WERI-Rb-1 (cell line): ENCODE measurements around the gene EIF1AD.
"Not testable (repeated sequence)": the region's sequence is repeated elsewhere in the genome, so short reads cannot be mapped to it uniquely, and the experiment has no call there.

Experiments used
- DNase-seq: peaks from one replicate; pipeline ENCODE4 v3.0.0-alpha.2; 2020
- H3K27ac ChIP-seq: fragments of 250-450 bp; sonication (Bioruptor Pico); 2 replicates; pipeline ENCODE4 v1.5.1; 2020; ENCODE audit warnings: mild to moderate bottlenecking, moderate library complexity
- H3K27me3 ChIP-seq: fragments of 250-450 bp; sonication (Bioruptor Pico); 2 replicates; pipeline ENCODE4 v1.5.1; 2021; ENCODE audit warnings: mild to moderate bottlenecking, low read depth, moderate library complexity; ENCODE audit not compliant: insufficient read depth, severe bottlenecking
- H3K36me3 ChIP-seq: fragments of 250-450 bp; sonication (Bioruptor Pico); 2 replicates; pipeline ENCODE4 v1.5.1; 2020; ENCODE audit warnings: mild to moderate bottlenecking, moderate library complexity
- H3K4me3 ChIP-seq: 2 replicates; pipeline ENCODE4 v1.5.1; 2011; ENCODE audit warnings: low read depth, mild to moderate bottlenecking, control low read depth, low read length
- H3K9me3 ChIP-seq: fragments of 250-450 bp; sonication (Bioruptor Pico); 2 replicates; pipeline ENCODE4 v1.5.1; 2021; ENCODE audit warnings: mild to moderate bottlenecking, moderate library complexity; ENCODE audit not compliant: severe bottlenecking
- CTCF ChIP-seq: IDR thresholded peaks from 2 replicates; pipeline ENCODE4 v1.5.1; 2011; ENCODE audit warnings: low read depth, mild to moderate bottlenecking, control low read depth, inconsistent platforms, low read length

The EIF1AD gene

GRCh38 chr11:66026017-66026529 lies 24.1 kb upstream of the EIF1AD start, which contains the start of gene CATSPER1:
Gene CATSPER1, minus strand, starts transcription at chr11:66026479. Its CDS starts 100 bp downstream, at chr11:66026379.
- no peaks in the 10 kb centered on the region for H3K36me3 ChIP-seq
- no peak for DNase-seq
- no peak within 1 kb of the TSS for H3K4me3 ChIP-seq
- H3K9me3 ChIP-seq: no peaks in the 10 kb centered on the region
- H3K27me3 ChIP-seq: no peaks in the 10 kb centered on the region
- no peak for TF ChIP-seq CTCF
- no peak within 1 kb of the TSS for H3K27ac ChIP-seq

- not testable (repeated sequence) for H3K4me3 ChIP-seq, DNase-seq, H3K27me3 ChIP-seq, H3K36me3 ChIP-seq, H3K27ac ChIP-seq, H3K9me3 ChIP-seq
Measured at GRCh38 chr11:66023186-66023440, 21.2 kb upstream of the EIF1AD start.

GRCh38 chr11:66022401-66023185 lies 20.6 kb upstream of the EIF1AD start:
- H3K9me3 ChIP-seq: no peaks in the 10 kb centered on the region
- H3K4me3 ChIP-seq: peak overlapping the region; percentile 14
- no peak overlapping the region for H3K27ac ChIP-seq
- no peaks in the 10 kb centered on the region for H3K36me3 ChIP-seq
- H3K27me3 ChIP-seq: no peaks in the 10 kb centered on the region
- peak; percentile 92 for TF ChIP-seq CTCF
- DNase-seq: peak; percentile 78

- H3K9me3 ChIP-seq: no peaks in the 10 kb centered on the region
- H3K4me3 ChIP-seq: no peak overlapping the region
- H3K27ac ChIP-seq: no peak overlapping the region
- H3K36me3 ChIP-seq: no peaks in the 10 kb centered on the region
- DNase-seq: no peak
- H3K27me3 ChIP-seq: no peaks in the 10 kb centered on the region
- TF ChIP-seq CTCF: no peak
Measured at GRCh38 chr11:66020618-66021357, 18.8 kb upstream of the EIF1AD start.

GRCh38 chr11:66020212-66020611 lies 18.3 kb upstream of the EIF1AD start:
- Histone ChIP-seq H3K27ac (no peak overlapping the region), H3K36me3 (no peaks in the 10 kb centered on the region), H3K4me3 (no peak overlapping the region), H3K9me3 (no peaks in the 10 kb centered on the region), H3K27me3 (no peaks in the 10 kb centered on the region)
- DNase-seq: no peak
- no peak for TF ChIP-seq CTCF

- H3K27me3 ChIP-seq: no peaks in the 10 kb centered on the region
- no peak for TF ChIP-seq CTCF
- DNase-seq: no peak
- no peak overlapping the region for H3K27ac ChIP-seq
- no peaks in the 10 kb centered on the region for H3K36me3 ChIP-seq
- no peak overlapping the region for H3K4me3 ChIP-seq
- H3K9me3 ChIP-seq: no peaks in the 10 kb centered on the region
Measured at GRCh38 chr11:66017321-66017720, 15.4 kb upstream of the EIF1AD start.
